Erythroblast (primary cell): ENCODE measurements around the gene DPM3.
A peak's percentile ranks its signal among the peaks of the same experiment; 100 is the strongest.
"Not testable (repeated sequence)": the region's sequence is repeated elsewhere in the genome, so short reads cannot be mapped to it uniquely, and the experiment has no call there.

ENCODE experiments used
- DNase-seq, 2 experiments: peaks; one replicate each; lab custom pipeline; 2025; lab: John Stamatoyannopoulos, UW
- GATA1 ChIP-seq: IDR thresholded peaks from 2 replicates; pipeline ENCODE4 v1.6.1; 2011; ENCODE audit warnings: low read depth, mild to moderate bottlenecking, control low read depth, low read length, moderate library complexity
- POLR2A ChIP-seq: IDR thresholded peaks from 2 replicates; pipeline ENCODE4 v1.6.1; 2011; ENCODE audit warnings: mild to moderate bottlenecking, low read length

Gene DPM3

DNA sequence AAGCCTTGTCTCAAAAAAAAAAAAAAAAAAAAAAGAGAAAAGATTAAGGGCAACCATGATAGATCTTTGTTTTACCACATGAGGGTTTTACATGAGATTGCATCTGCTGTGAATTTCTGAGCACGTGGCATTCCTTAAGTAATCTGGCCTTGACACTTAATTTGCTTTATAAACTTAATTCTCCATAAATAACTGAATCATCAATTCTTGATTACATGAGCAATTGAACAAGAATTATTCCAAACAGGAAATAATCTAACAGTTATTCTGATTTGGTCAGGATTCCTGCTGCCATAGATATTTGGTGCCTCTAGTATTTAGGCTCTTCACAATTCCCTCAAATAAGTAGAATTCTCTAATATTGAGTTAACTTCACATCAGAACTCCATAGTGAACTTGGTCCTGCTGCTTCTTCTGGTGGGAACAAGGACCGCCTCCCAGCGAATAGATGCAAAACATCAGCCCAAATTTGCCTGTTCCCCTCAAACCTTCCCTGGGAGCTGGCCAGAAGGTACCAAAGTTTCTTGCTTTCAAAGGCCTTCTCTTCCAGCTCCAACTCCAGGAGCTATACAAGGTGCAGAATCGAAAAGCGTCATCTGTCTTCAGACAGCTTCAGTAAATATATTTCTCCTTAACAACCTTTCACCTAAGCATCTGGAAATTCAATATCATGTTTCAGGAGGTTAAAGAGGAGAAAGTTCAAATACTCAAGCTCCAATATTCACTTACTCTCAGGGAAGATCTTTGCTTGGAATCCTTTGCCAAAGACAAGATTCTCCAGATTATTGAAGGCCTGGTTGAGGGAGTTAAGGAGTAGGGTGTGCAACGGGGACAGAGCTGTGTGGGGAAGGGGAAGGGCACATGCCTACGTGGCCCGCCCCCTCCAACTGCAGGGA is 31.8 kb upstream of the DPM3 start:
- no peak for DNase-seq
- TF ChIP-seq POLR2A (no peak), GATA1 (no peak)

DNA sequence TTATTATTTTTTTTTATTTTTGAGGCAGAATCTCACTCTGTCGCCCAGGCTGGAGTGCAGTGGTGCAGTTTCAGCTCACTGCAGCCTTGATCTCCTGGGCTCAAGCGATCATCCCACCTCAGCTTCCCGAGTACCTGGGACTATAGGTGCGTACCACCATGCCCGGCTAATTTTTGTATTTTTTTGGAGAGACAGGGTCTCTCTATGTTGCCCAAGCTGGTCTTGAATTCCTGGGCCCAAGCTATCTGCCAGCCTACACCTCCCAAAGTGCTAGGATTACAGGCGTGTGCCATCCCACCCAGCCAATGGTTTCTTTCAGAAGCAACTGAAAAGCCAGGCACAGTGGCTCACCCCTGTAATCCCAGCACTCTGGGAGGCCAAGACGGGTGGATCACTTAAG is 30.5 kb upstream of the DPM3 start:
- TF ChIP-seq POLR2A (no peak), GATA1 (no peak)
- DNase-seq = no peak

DNA sequence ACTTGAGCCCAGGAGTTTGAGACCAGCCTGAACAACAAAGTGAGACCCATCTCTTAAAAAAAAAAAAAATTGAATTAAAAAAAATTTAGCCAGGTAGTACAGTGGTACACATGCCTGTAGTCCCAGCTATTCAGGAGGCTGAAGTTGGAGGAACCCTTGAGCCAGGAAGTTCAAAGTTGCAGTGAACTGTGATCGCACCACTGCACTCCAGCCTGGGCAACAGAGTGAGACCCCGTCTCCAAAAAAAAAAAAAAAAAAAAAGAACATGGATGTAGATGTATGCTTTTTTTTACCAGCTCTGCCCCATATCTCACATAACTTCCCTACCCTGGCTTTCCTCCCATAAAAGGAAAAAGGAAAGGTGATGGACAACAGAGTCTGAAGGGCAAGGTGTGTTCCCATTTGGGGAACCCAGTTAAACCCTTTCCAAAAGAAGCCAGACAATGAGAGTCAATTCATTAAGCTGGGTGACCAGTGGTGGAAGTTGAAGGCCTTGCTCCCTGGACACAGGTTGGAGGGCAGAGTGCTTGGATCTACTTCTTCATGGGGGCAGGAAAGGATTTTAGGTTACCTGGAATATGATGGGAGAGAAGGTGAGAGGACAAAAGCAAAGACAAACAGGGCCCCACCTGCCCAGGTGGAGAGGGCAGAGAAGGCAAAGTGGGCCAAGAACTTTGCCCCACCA is 29.9 kb upstream of the DPM3 start:
- TF ChIP-seq GATA1 (no peak), POLR2A (no peak)
- no peak for DNase-seq

DNA sequence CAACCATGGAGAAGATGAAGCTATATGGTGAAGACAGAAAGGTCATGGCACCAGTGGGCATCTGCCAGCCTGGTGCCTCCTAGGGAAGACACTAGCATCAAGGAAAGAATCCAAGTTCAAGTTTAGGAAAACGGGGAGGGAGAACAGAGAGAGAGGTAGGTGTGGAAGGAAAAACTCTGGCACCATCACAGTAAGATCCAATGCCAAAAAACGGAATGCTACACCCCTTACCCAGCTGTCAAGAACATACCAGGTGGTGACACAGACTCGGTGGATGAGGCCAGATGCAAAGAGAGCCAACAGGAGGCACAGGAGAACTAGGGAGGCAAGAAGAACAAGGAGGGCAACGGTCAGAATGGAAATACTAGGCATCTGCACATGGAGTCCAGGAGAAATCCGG is 29.2 kb upstream of the DPM3 start:
- no peak for DNase-seq
- no peak for TF ChIP-seq POLR2A
- no peak for TF ChIP-seq GATA1

DNA sequence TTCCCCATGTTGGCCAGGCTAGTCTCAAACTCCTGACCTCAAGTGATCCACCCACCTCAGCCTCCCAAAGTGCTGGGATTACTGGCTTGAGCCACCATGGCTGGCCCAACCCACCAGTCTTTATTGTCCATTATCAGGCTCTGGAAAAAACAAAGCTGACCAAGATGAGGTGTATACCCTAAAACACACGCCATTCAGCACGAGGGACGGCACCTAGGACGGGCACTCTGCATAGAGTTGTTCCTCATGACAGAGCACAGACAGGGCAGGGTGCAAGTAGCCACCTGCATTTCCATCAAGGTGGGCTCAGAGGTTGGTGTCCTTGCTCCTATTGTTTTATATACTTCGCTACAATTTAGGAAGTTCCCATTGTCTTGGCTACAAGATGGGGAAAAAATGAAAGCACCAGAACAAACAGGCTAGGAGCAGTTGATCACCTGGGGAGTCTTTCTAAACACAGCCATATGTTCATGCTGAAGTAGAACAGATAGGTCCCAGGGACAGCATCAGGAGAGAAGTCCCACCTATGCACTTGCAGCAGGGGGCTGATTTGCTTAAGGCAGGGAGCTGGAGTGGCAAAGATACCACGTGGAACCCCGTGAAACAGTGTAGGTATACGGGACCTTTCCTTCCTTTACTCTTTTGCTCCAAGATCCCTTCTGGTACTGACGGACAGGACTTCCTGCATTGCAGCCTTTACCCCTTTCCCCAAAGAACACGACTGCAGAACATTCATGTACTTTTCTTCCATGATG is 28.3 kb upstream of the DPM3 start:
- DNase-seq = no peak
- no peak for TF ChIP-seq POLR2A
- TF ChIP-seq GATA1 = no peak

DNA sequence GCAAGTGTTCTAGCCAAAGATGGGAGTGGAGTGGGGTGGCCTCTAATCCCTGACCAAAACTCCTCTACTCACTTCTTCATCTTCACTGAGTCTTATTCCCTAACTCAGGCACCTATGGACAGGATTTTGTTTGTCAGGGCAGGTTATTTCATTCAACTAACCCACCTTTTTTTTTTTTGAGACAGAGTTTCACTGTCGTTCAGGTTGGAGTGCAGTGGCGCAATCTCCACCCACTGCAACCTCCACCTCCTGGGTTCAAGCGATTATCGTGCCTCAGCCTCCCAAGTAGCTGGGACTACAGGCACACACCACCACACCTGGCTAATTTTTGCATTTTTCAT is 27.7 kb upstream of the DPM3 start:
- not testable (repeated sequence) for DNase-seq

DNA sequence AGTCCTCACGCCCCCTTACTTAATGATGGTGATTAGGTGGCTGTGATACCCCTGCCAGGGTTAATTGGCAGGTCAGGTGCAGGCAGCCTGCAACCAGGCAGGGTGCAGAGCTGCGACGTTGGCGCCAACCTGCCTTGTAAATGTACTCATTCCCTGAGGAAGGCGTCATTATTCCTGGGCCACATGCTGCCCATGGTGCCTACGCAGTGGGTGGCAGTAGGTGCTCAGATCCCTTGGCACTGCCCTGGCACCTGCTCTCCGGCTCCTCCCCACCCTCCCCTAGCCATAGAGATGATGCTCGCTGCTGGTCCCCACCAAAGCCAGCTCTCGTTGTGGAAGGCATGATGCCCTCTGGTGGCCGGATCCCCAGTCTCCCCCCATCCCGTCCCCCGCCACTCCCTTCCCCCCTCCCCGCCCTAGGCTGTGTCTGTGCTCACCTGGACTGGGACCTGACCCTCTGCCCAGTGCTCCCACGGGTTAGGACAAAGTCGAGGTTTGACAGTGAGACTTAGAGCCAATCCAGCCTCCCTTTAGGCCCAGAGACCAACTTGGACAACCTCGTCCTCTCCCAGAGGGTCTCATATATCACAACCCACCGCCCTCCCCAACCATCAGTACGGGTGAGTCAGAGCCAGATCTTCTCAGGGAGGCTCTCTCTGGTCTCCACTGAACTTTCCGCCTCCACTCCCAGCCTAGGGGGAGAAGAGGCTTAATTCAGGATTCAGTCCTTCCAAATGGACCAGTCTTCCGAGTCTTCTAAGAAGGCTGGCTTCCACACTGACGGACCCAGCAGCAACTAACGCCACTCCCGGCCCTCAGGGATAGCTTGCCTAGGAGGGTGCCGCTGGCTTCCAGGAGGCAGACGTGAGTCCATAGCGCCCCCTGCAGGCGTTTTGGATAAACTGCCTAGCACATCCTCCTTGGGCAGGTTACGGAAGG is 27.1 kb upstream of the DPM3 start:
- peak; percentile 88 to 94 for DNase-seq
- TF ChIP-seq POLR2A (no peak), GATA1 (no peak)

DNA sequence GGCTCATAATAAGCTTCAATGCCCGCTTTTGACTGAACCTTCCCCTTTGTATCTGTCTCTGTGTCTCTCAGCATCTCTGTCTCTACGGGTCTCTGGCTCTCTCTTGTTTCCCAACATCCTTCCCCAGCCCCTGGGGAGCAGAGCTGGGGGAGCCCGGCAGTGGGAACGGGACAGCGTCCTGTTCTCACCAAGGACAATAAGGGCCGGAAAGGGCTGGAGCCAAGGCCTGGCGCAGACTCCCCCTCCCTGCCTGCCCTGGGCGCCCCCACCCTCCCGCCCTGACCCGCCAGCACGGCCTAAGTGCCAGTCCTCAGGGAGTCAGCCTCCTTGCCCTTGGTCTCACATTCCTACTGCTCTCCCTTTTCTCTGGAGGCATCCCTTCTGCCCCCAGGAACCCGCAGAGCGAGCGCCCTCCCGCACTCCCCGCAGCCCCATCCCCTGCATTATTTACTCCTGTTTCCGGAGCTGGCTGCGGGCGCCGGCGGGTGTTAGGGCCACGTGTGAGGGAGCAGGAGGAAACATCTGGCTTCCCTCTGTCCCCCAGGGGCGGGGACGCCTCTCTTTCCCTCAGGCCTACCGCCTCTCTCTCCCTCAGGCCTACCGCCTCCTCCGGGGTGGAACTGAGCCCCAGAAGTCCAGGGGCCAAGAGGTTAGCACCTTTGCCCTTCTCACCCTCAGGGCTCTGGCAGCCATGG is 26.3 kb upstream of the DPM3 start:
- DNase-seq = no peak

DNA sequence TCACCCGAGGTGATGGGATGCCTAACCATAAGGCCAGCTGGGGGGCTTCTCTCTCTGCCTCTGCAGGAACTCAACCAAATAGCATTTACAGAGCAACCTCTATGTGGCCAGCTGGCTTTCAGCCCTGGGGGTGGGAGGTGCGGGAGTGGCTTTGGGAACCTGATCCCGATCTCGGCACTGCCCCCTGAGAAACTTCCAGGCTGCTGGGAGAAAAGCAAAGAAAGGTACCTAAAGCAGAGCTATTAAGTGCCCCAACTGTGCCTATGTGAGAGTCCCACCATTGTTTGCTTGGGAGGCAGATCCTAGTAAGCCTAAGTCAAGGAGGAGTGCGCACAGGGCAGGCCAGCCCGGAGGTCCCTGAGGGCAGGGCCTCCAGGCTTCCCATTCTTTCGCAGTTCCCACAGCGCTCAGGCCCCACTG is 25.7 kb upstream of the DPM3 start:
- TF ChIP-seq POLR2A (no peak), GATA1 (no peak)
- DNase-seq = no peak

More for the DNA sequence above, 26.3 kb upstream of the DPM3 start:
- no peak for TF ChIP-seq POLR2A
- TF ChIP-seq GATA1 = no peak

DNA sequence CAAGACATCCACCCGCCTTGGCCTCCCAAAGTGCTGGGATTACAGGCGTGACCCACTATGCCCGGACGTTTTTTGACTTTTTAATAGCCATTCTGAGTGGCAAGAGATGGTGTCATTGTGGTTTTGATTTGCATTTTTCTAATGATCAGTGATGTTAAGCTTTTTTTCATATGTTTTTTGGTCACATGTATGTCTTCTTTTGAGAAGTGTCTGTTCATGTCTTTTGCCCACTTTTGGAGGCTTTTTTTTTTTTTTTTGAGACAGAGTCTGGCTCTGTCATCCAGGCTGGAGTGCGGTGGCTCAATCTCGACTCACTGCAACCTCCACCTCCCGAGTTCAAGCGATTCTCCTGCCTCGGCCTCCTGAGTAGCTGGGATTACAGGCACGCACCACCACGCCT is 24.3 kb upstream of the DPM3 start:
- DNase-seq = not testable (repeated sequence)

DNA sequence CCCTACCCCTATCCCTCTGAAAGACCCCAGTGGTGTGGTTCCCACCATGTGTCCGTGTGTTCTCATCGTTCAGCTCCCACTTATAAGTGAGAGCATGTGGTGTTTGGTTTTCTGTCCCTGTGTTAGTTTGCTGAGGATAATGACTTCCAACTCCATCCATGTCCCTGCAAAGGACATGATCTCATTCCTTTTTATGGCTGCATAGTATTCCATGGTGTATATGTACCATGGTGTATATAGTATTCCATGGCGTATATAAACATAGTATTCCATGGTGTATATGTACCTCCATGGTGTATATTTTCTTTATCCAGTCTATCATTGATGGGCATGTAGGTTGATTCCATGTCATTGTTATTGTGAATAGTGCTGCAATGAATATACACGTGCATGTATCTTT is 23.5 kb upstream of the DPM3 start:
- not testable (repeated sequence) for DNase-seq

DNA sequence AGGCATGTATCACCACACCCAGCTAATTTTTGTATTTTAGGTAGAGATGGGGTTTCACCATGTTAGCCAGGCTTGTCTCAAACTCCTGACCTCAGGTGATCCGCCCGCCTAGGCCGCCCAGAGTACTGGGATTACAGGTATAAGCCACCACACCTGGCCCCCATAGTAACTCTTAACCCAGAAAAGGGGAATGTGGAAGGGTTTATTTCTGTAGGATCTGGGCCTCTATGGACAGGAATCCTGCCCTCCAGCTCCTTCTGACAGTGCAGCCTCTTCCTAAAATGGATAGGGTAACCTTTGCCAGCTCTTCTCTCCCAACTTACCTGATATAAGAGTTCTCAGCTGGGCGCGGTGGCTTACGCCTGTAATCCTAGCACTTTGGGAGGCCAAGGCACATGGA is 22.3 kb upstream of the DPM3 start:
- not testable (repeated sequence) for DNase-seq

DNA sequence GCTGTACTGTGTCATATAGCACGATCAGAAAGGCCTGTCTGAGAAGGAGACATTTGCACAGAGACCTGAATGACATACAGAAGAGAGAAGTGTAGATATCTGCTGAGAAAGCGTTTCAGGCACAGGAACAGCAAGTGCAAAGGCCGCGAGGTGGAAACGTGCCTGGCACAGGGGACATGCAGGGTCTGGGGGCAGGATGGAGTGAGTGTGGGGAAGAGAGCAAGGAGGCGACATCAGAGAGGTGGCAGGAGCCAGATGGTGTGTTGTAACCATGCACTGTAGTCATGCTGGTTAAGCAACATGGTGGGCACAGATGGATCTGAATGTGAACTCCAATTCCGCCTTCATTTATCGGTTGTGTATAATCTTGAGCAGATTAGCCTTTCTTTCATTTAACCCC is 19.8 kb upstream of the DPM3 start:
- no peak for DNase-seq
- TF ChIP-seq POLR2A (no peak), GATA1 (no peak)
